D341Med (cell line): Measurements from ENCODE around the gene CLEC3A.
"Not testable (repeated sequence)": the region's sequence is repeated elsewhere in the genome, so short reads cannot be mapped to it uniquely, and the experiment has no call there.

Experiments
- DNase-seq: peaks from one replicate; pipeline ENCODE4 v3.0.0; 2012; ENCODE audit warnings: low spot score

The CLEC3A gene

GRCh38 chr16:78034530-78034929, 12.2 kb downstream of the CLEC3A start:
- no peak for DNase-seq

GRCh38 chr16:78035012-78035411, 12.7 kb downstream of the CLEC3A start:
- DNase-seq = no peak

- DNase-seq = no peak
Observed at GRCh38 chr16:78040396-78040795, 18.0 kb downstream of the CLEC3A start.

- DNase-seq = peak; percentile 38
Observed at GRCh38 chr16:78045865-78046581, 23.7 kb downstream of the CLEC3A start.

GRCh38 chr16:78048319-78048718, 26.0 kb downstream of the CLEC3A start:
- DNase-seq = no peak

GRCh38 chr16:78050734-78051400, 28.5 kb downstream of the CLEC3A start:
- DNase-seq = no peak

GRCh38 chr16:78057803-78058564, 35.6 kb downstream of the CLEC3A start:
- no peak for DNase-seq

- not testable (repeated sequence) for DNase-seq
Observed at GRCh38 chr16:78059806-78060205, 37.5 kb downstream of the CLEC3A start.

GRCh38 chr16:78060295-78060694, 37.9 kb downstream of the CLEC3A start:
- DNase-seq = no peak

- DNase-seq = no peak
Observed at GRCh38 chr16:78060809-78061208, 38.5 kb downstream of the CLEC3A start.

GRCh38 chr16:78065319-78065718, 43.0 kb downstream of the CLEC3A start:
- DNase-seq = no peak

GRCh38 chr16:78069913-78070312, 47.6 kb downstream of the CLEC3A start:
- no peak for DNase-seq

GRCh38 chr16:78072275-78072674, 49.9 kb downstream of the CLEC3A start:
- no peak for DNase-seq

- no peak for DNase-seq
Observed at GRCh38 chr16:78075800-78076199, 53.5 kb downstream of the CLEC3A start.

- no peak for DNase-seq
Observed at GRCh38 chr16:78081341-78081740, 59.0 kb downstream of the CLEC3A start.
